Erythroblast (primary cell): ENCODE data around the gene HDAC4.

Source experiments
- GATA1 ChIP-seq: IDR thresholded peaks from 2 replicates; pipeline ENCODE4 v1.6.1; 2011; ENCODE audit warnings: low read depth, mild to moderate bottlenecking, control low read depth, low read length, moderate library complexity
- POLR2A ChIP-seq: IDR thresholded peaks from 2 replicates; pipeline ENCODE4 v1.6.1; 2011; ENCODE audit warnings: mild to moderate bottlenecking, low read length

- no peak for TF ChIP-seq POLR2A
- TF ChIP-seq GATA1: no peak
These were observed 192.2 kb downstream of the HDAC4 start for GRCh38 chr2:239208465-239209180.
